ENCODE data around the gene NID1. TPM values are rescaled to one million over a fixed set of nuclear protein-coding genes. Genes with fewer than 3 reads are reported as not detected.
A peak's percentile ranks its signal among the peaks of the same experiment; 100 is the strongest.

The NID1 gene
- 0.53 TPM for polyA plus RNA-seq (2013)

- H3K4me3 ChIP-seq (ENCODE audit: control insufficient read depth in 1 of 7, extremely low read depth in 1 of 7, insufficient read depth in 4 of 7, low read depth in 2 of 7, low read length in 6 of 7), result peak within 1 kb of the TSS; percentile 34 to 72 (median 63)
- peak in 2 of 3 donors; percentile 30 to 60 for DNase-seq
- no peaks in the 10 kb centered on the region for H3K9me3 ChIP-seq (ENCODE audit: control extremely low read depth in 1 of 5, control insufficient read depth in 4 of 5, insufficient read depth in 2 of 5, low read depth in 1 of 5, low read length in 4 of 5)
- peaks cover 15 to 39% (median 34%) of the 10 kb centered on the region in 4 experiments for H3K4me1 ChIP-seq (ENCODE audit: control extremely low read depth in 1 of 4, control insufficient read depth in 4 of 4, insufficient read depth in 4 of 4, low read length in 3 of 4)
- peaks cover 2 to 35% (median 9%) of the 10 kb centered on the region in 5 experiments for H3K27me3 ChIP-seq (replicated peaks in 2 of 5; ENCODE audit: control insufficient read depth in 4 of 5, insufficient read depth in 5 of 5, low read length in 4 of 5)
- ChIA-PET POLR2A (no interaction called here), CTCF (no interaction called here)
- WGBS (ENCODE audit: insufficient coverage), result 2% methylated on average over 78 of the region's 100 CpGs
- no peak within 1 kb of the TSS for H3K27ac ChIP-seq (ENCODE audit: insufficient read depth in 1 of 2, low read depth in 1 of 2, low read length in 2 of 2, poor library complexity in 1 of 2, severe bottlenecking in 2 of 2)
- H3K36me3 ChIP-seq (ENCODE audit: control insufficient read depth in 4 of 4, insufficient read depth in 4 of 4, low read length in 3 of 4), result no peaks in the 10 kb centered on the region
These were observed at the start of gene NID1 for GRCh38 chr1:236064674-236065508. TSS of gene NID1 (minus strand) at chr1:236065090. CDS start at chr1:236065079, 11 bp downstream.

GRCh38 chr1:236114076-236114747 is 49.3 kb upstream of the NID1 start:
- Histone ChIP-seq H3K27ac (ENCODE audit: insufficient read depth in 1 of 2, low read depth in 1 of 2, low read length in 2 of 2, poor library complexity in 1 of 2, severe bottlenecking in 2 of 2) (no peak overlapping the region), H3K9me3 (ENCODE audit: control extremely low read depth in 1 of 5, control insufficient read depth in 4 of 5, insufficient read depth in 2 of 5, low read depth in 1 of 5, low read length in 4 of 5) (no peaks in the 10 kb centered on the region), H3K27me3 (replicated peaks in 2 of 5; ENCODE audit: control insufficient read depth in 4 of 5, insufficient read depth in 5 of 5, low read length in 4 of 5) (peaks cover 0 to 2% (median 0%) of the 10 kb centered on the region in 5 experiments), H3K36me3 (ENCODE audit: control insufficient read depth in 4 of 4, insufficient read depth in 4 of 4, low read length in 3 of 4) (no peaks in the 10 kb centered on the region), H3K4me1 (ENCODE audit: control extremely low read depth in 1 of 4, control insufficient read depth in 4 of 4, insufficient read depth in 4 of 4, low read length in 3 of 4) (no peaks in the 10 kb centered on the region), H3K4me3 (ENCODE audit: control insufficient read depth in 1 of 7, extremely low read depth in 1 of 7, insufficient read depth in 4 of 7, low read depth in 2 of 7, low read length in 6 of 7) (no peak overlapping the region)
- CTCF ChIA-PET, result interaction anchor here (1.3 to 3.0 kb wide), 2 partner anchors 10 to 373 kb away, joined by 4 to 14 read pairs; no protein-coding TSS in a partner anchor
- POLR2A ChIA-PET, result no interaction called here
- no peak for DNase-seq
- 93% methylated on average over 4 of the region's 5 CpGs for WGBS (ENCODE audit: insufficient coverage)

GRCh38 chr1:236113324-236114032 is 48.6 kb upstream of the NID1 start:
- no peak overlapping the region for H3K27ac ChIP-seq (ENCODE audit: insufficient read depth in 1 of 2, low read depth in 1 of 2, low read length in 2 of 2, poor library complexity in 1 of 2, severe bottlenecking in 2 of 2)
- CTCF ChIA-PET, result interaction anchor here (0.6 to 3.0 kb wide), 3 partner anchors 11 to 376 kb away, joined by 3 to 14 read pairs (median 4); no protein-coding TSS in a partner anchor

GRCh38 chr1:236112332-236112627 is 47.4 kb upstream of the NID1 start:
- Histone ChIP-seq H3K27ac (ENCODE audit: insufficient read depth in 1 of 2, low read depth in 1 of 2, low read length in 2 of 2, poor library complexity in 1 of 2, severe bottlenecking in 2 of 2) (no peak overlapping the region), H3K9me3 (ENCODE audit: control extremely low read depth in 1 of 5, control insufficient read depth in 4 of 5, insufficient read depth in 2 of 5, low read depth in 1 of 5, low read length in 4 of 5) (no peaks in the 10 kb centered on the region), H3K27me3 (replicated peaks in 2 of 5; ENCODE audit: control insufficient read depth in 4 of 5, insufficient read depth in 5 of 5, low read length in 4 of 5) (no peaks in the 10 kb centered on the region), H3K4me1 (ENCODE audit: control extremely low read depth in 1 of 4, control insufficient read depth in 4 of 4, insufficient read depth in 4 of 4, low read length in 3 of 4) (no peaks in the 10 kb centered on the region), H3K36me3 (ENCODE audit: control insufficient read depth in 4 of 4, insufficient read depth in 4 of 4, low read length in 3 of 4) (no peaks in the 10 kb centered on the region), H3K4me3 (ENCODE audit: control insufficient read depth in 1 of 7, extremely low read depth in 1 of 7, insufficient read depth in 4 of 7, low read depth in 2 of 7, low read length in 6 of 7) (no peak overlapping the region)
- DNase-seq, result no peak
- 90% methylated on average over 5 of the region's 6 CpGs for WGBS (ENCODE audit: insufficient coverage)
- POLR2A ChIA-PET, result no interaction called here
- CTCF ChIA-PET, result interaction anchor here (0.8 to 3.0 kb wide), 4 partner anchors 12 to 422 kb away, joined by 3 to 14 read pairs (median 3); no protein-coding TSS in a partner anchor

More at GRCh38 chr1:236113324-236114032, 48.6 kb upstream of the NID1 start:
- H3K9me3 ChIP-seq (ENCODE audit: control extremely low read depth in 1 of 5, control insufficient read depth in 4 of 5, insufficient read depth in 2 of 5, low read depth in 1 of 5, low read length in 4 of 5), result no peaks in the 10 kb centered on the region
- POLR2A ChIA-PET, result no interaction called here
- WGBS (ENCODE audit: insufficient coverage), result 92% methylated on average over 9 of the region's 15 CpGs
- H3K27me3 ChIP-seq (replicated peaks in 2 of 5; ENCODE audit: control insufficient read depth in 4 of 5, insufficient read depth in 5 of 5, low read length in 4 of 5), result peaks cover 0 to 2% (median 0%) of the 10 kb centered on the region in 5 experiments
- no peaks in the 10 kb centered on the region for H3K36me3 ChIP-seq (ENCODE audit: control insufficient read depth in 4 of 4, insufficient read depth in 4 of 4, low read length in 3 of 4)
- H3K4me3 ChIP-seq (ENCODE audit: control insufficient read depth in 1 of 7, extremely low read depth in 1 of 7, insufficient read depth in 4 of 7, low read depth in 2 of 7, low read length in 6 of 7), result no peak overlapping the region
- DNase-seq, result no peak
- no peaks in the 10 kb centered on the region for H3K4me1 ChIP-seq (ENCODE audit: control extremely low read depth in 1 of 4, control insufficient read depth in 4 of 4, insufficient read depth in 4 of 4, low read length in 3 of 4)

- no peaks in the 10 kb centered on the region for H3K9me3 ChIP-seq (ENCODE audit: control extremely low read depth in 1 of 5, control insufficient read depth in 4 of 5, insufficient read depth in 2 of 5, low read depth in 1 of 5, low read length in 4 of 5)
- ChIA-PET CTCF (interaction anchor here (0.8 to 3.0 kb wide), 5 partner anchors 12 to 422 kb away, joined by 3 to 14 read pairs (median 3); no protein-coding TSS in a partner anchor), POLR2A (no interaction called here)
- DNase-seq, result no peak
- H3K27me3 ChIP-seq (replicated peaks in 2 of 5; ENCODE audit: control insufficient read depth in 4 of 5, insufficient read depth in 5 of 5, low read length in 4 of 5), result no peaks in the 10 kb centered on the region
- H3K4me1 ChIP-seq (ENCODE audit: control extremely low read depth in 1 of 4, control insufficient read depth in 4 of 4, insufficient read depth in 4 of 4, low read length in 3 of 4), result no peaks in the 10 kb centered on the region
- no peak overlapping the region for H3K27ac ChIP-seq (ENCODE audit: insufficient read depth in 1 of 2, low read depth in 1 of 2, low read length in 2 of 2, poor library complexity in 1 of 2, severe bottlenecking in 2 of 2)
- no peaks in the 10 kb centered on the region for H3K36me3 ChIP-seq (ENCODE audit: control insufficient read depth in 4 of 4, insufficient read depth in 4 of 4, low read length in 3 of 4)
- 95% methylated on average over 14 of the region's 17 CpGs for WGBS (ENCODE audit: insufficient coverage)
- no peak overlapping the region for H3K4me3 ChIP-seq (ENCODE audit: control insufficient read depth in 1 of 7, extremely low read depth in 1 of 7, insufficient read depth in 4 of 7, low read depth in 2 of 7, low read length in 6 of 7)
These were observed 46.8 kb upstream of the NID1 start for GRCh38 chr1:236111527-236112331.

GRCh38 chr1:236110137-236110536 is 45.2 kb upstream of the NID1 start:
- CTCF ChIA-PET, result interaction anchor here (1.2 to 1.4 kb wide), 2 partner anchors 8 to 345 kb away, joined by 3 read pairs; no protein-coding TSS in a partner anchor
- DNase-seq, result no peak

More at GRCh38 chr1:236110137-236110536, 45.2 kb upstream of the NID1 start:
- Histone ChIP-seq H3K4me3 (ENCODE audit: control insufficient read depth in 1 of 7, extremely low read depth in 1 of 7, insufficient read depth in 4 of 7, low read depth in 2 of 7, low read length in 6 of 7) (no peak overlapping the region), H3K4me1 (ENCODE audit: control extremely low read depth in 1 of 4, control insufficient read depth in 4 of 4, insufficient read depth in 4 of 4, low read length in 3 of 4) (no peaks in the 10 kb centered on the region), H3K27me3 (replicated peaks in 2 of 5; ENCODE audit: control insufficient read depth in 4 of 5, insufficient read depth in 5 of 5, low read length in 4 of 5) (no peaks in the 10 kb centered on the region), H3K27ac (ENCODE audit: insufficient read depth in 1 of 2, low read depth in 1 of 2, low read length in 2 of 2, poor library complexity in 1 of 2, severe bottlenecking in 2 of 2) (no peak overlapping the region), H3K36me3 (ENCODE audit: control insufficient read depth in 4 of 4, insufficient read depth in 4 of 4, low read length in 3 of 4) (no peaks in the 10 kb centered on the region), H3K9me3 (ENCODE audit: control extremely low read depth in 1 of 5, control insufficient read depth in 4 of 5, insufficient read depth in 2 of 5, low read depth in 1 of 5, low read length in 4 of 5) (no peaks in the 10 kb centered on the region)
- WGBS (ENCODE audit: insufficient coverage), result 96% methylated on average over 9 of the region's 13 CpGs
- POLR2A ChIA-PET, result no interaction called here
